Ovary (tissue), 9 donors: Measurements from ENCODE around the gene PARD3. TPM values are rescaled to one million over a fixed set of nuclear protein-coding genes. Genes with fewer than 3 reads are reported as not detected.

ENCODE experiments used
- DNase-seq, 5 donors: peaks; one replicate each; pipeline ENCODE4 v3.0.0-alpha.2; 2019 to 2020
- H3K27ac ChIP-seq, 2 donors: fragments of 200-600 bp; one replicate each; pipeline versions ENCODE4 v1.5.1 to v1.8.0; 2019 to 2022
- H3K27me3 ChIP-seq: fragments of 200-600 bp; one replicate; pipeline ENCODE4 v1.8.0; 2022
- H3K36me3 ChIP-seq: fragments of 200-600 bp; sonication (generic); one replicate; pipeline ENCODE4 v1.5.1; 2019
- H3K4me1 ChIP-seq: one replicate; pipeline ENCODE4 v1.8.1; 2013; ENCODE audit warnings: mild to moderate bottlenecking, moderate library complexity; ENCODE audit not compliant: insufficient read depth
- H3K4me3 ChIP-seq: fragments of 200-600 bp; sonication (generic); one replicate; pipeline ENCODE4 v1.5.1; 2017
- H3K9me3 ChIP-seq, 2 donors: fragments of 200-600 bp in 1 of 2; sonication (generic) in 1 of 2; one replicate each; pipeline versions ENCODE4 v1.5.1 to v1.8.1; 2013 to 2019; ENCODE audit warnings: mild to moderate bottlenecking in 1 of 2, moderate library complexity in 1 of 2
- EP300 ChIP-seq: sonication (generic); formaldehyde crosslinking; IDR thresholded peaks from one replicate; pipeline ENCODE4 v1.6.1; 2017; ENCODE audit warnings: antibody characterized with exemption
- POLR2A ChIP-seq: fragments of 450-650 bp; IDR thresholded peaks from one replicate; pipeline ENCODE4 v1.6.1; 2017; ENCODE audit warnings: antibody characterized with exemption, mild to moderate bottlenecking, moderate library complexity
- WGBS, 3 donors: extraction: QIAGEN DNeasy Blood & Tissue Kit in 1 of 3; methylation state at CpG; one replicate each; pipeline versions ENCODE4 v1.1.5 to v1.1.7; 2013 to 2017; 5-methylcytosine and 5-hydroxymethylcytosine counted together
- intact Hi-C, 4 donors: fragments of 100-400 bp; cut with DNase I; formaldehyde crosslinking; loops; one replicate each; pipeline versions ENCODE4 v1.11.0 to v1.15.1; 2022 to 2023
- polyA plus RNA-seq, 2 donors: library from polyadenylated mRNA; stranded (reverse); fragments of 200-250 nt in 1 of 2; fragments of 350-450 nt in 1 of 2; fragmentation: Illumina TruSeq in 1 of 2; extraction: RNeasy Lipid Tissue Mini Kit (QIAGEN cat#74804) in 1 of 2; gene quantifications; one replicate each; pipeline ENCODE4 v1.2.3, GENCODE V29; 2013 to 2014
- total RNA-seq, 7 donors: library from RNA; depleted of rRNA in 2 of 7; stranded (reverse); fragments of >200 nt in 2 of 7; fragmentation: NEBNext Ultra II Directional in 3 of 7; extraction: Animal tissue kit (Norgen Biotek cat#: 25700) in 3 of 7; gene quantifications; one replicate each; pipeline versions ENCODE4 v1.1.0 to v1.2.4, GENCODE V29; 2016 to 2023
- TF ChIP-seq, protein P1 (sequence below), 3 donors: fragments of 450-650 bp in 2 of 3; fragments of 200-600 bp in 1 of 3; IDR thresholded peaks; one replicate each; pipeline versions ENCODE4 v1.5.1 to v1.8.0; 2016 to 2022; ENCODE audit warnings: antibody characterized with exemption in 3 of 3, mild to moderate bottlenecking in 1 of 3
- donor health status: DM: no; HTN: no; CAD: no; lungs with moderate emphysema.
- donor health status: DM: no; HTN: no; CAD: no.
- donor health status: Bipolar disorder and iron deficiency.
- donor health status: DM: yes; HTN: yes; CAD: no.
- donor health status: DM: no; HTN: no; CAD: no.
- donor health status: DM: yes; HTN: yes; CAD: no.

The PARD3 gene
- total and polyA plus RNA-seq, 9 donors, result 31.8 to 92.3 (median 67.1) TPM

DNA sequence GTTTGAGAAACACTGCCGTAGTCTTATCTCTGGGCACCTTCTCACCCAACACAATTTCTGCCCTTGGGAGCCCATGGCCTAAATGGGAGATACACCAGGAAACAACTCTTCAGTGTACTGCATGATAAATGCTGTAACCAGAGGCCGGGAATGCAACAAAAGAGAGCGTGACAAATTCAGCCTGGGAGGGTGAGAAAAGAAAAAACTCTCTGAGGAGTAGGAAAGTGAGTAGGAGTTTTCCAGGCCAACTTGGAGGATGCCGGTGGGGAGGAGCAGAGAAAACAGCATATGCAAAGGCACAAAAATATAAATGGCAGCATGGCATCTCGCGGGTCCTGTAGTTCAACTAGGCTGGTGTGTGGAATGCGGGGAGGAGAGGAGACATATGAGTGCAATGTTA lies 624.5 kb downstream of the PARD3 start:
- Histone ChIP-seq H3K4me1 (peaks cover 3% of the 10 kb centered on the region), H3K36me3 (no peaks in the 10 kb centered on the region), H3K27me3 (no peaks in the 10 kb centered on the region), H3K9me3 (no peaks in the 10 kb centered on the region), H3K27ac (no peak overlapping the region), H3K4me3 (no peak overlapping the region)
- TF ChIP-seq POLR2A (no peak), EP300 (no peak)
- TF ChIP-seq, protein P1, sequence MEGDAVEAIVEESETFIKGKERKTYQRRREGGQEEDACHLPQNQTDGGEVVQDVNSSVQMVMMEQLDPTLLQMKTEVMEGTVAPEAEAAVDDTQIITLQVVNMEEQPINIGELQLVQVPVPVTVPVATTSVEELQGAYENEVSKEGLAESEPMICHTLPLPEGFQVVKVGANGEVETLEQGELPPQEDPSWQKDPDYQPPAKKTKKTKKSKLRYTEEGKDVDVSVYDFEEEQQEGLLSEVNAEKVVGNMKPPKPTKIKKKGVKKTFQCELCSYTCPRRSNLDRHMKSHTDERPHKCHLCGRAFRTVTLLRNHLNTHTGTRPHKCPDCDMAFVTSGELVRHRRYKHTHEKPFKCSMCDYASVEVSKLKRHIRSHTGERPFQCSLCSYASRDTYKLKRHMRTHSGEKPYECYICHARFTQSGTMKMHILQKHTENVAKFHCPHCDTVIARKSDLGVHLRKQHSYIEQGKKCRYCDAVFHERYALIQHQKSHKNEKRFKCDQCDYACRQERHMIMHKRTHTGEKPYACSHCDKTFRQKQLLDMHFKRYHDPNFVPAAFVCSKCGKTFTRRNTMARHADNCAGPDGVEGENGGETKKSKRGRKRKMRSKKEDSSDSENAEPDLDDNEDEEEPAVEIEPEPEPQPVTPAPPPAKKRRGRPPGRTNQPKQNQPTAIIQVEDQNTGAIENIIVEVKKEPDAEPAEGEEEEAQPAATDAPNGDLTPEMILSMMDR (IDR thresholded peaks at IDR 0.05), result no peak
- WGBS, 3 donors, result 87 to 93% (median 90%) methylated on average over 7 of the region's 7 CpGs
- intact Hi-C loops, result no loop called here
- no peak for DNase-seq

DNA sequence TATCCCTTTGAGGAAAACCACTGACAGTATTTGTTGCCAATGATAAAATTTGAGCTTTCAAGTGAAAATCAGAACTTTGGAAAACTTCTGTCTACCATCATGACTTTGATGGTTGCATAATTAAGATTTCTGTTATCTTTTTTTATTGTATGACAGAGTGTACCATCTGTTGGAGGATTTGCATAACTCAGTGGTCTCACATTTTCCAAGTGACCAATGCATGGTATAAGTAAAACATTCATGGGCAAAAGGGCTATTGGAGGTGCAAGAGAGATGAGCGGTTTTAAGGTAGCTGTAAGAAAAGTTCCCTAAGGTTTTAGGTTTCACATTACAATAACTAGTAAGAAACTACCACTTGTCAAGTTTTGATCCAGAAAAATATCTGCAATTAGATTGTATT lies 625.3 kb downstream of the PARD3 start:
- Histone ChIP-seq H3K36me3 (no peaks in the 10 kb centered on the region), H3K27me3 (no peaks in the 10 kb centered on the region), H3K4me1 (peaks cover 6% of the 10 kb centered on the region), H3K4me3 (no peak overlapping the region), H3K9me3 (no peaks in the 10 kb centered on the region), H3K27ac (no peak overlapping the region)
- intact Hi-C loops, result loop anchor here in 1 of 4 donors (10.0 kb wide), 1 partner anchor 855 kb away; the partner anchor contains the start of gene NRP1
- TF ChIP-seq POLR2A, result no peak
- TF ChIP-seq, protein P1 (IDR thresholded peaks at IDR 0.05), result no peak
- TF ChIP-seq EP300, result no peak
- no peak for DNase-seq
- WGBS, 3 donors, result 97 to 98% (median 98%) methylated on average over 1 of the region's 1 CpG

DNA sequence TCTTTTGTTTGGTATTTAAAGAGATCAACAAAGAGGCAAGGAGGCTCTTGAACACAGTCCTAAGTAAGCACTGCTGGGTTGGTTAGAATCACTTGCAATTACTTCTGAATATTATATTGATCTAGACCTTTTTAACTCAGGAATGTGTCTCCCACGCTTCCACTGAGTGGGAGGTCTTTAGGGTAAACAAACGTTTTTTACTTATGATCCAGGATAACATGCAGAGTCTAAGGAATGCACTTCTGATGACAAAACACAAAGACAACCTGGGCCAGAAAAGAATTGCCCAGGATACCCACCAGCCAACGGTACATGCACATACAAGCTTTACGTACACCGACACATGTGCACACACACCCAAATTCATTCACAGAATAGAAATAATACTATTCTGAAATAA lies 626.9 kb downstream of the PARD3 start:
- Histone ChIP-seq H3K9me3 (no peaks in the 10 kb centered on the region), H3K36me3 (no peaks in the 10 kb centered on the region), H3K4me3 (no peak overlapping the region), H3K27ac (no peak overlapping the region), H3K27me3 (no peaks in the 10 kb centered on the region), H3K4me1 (peaks cover 16% of the 10 kb centered on the region)
- TF ChIP-seq, protein P1 (IDR thresholded peaks at IDR 0.05), result no peak
- TF ChIP-seq POLR2A (no peak), EP300 (no peak)
- intact Hi-C loops, result loop anchor here in 1 of 4 donors (10.0 kb wide), 1 partner anchor 853 kb away; the partner anchor contains the start of gene NRP1
- 75 to 84% (median 75%) methylated on average over 5 of the region's 5 CpGs for WGBS, 3 donors
- no peak for DNase-seq

DNA sequence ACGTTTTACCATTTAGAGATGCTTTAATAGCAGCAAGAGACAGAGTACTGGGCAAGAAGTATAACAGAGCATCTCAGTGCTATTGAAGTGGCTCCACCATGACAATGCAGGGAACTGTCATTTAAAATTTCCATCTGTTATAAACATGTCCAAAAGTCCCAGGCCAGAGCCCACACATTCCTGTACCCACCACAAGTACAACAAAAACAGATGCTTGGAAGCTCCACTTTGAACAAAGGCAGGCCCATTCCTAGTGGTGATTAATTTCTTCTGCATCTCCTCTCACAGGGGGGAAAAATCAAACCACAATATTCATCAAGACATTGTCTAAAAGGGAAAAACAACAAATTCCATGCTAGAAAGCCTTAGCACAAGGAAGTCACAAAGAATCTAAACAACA lies 627.9 kb downstream of the PARD3 start:
- H3K4me3 ChIP-seq, result no peak overlapping the region
- TF ChIP-seq EP300 (no peak), POLR2A (no peak)
- TF ChIP-seq, protein P1 (IDR thresholded peaks at IDR 0.05), result no peak
- H3K9me3 ChIP-seq, result no peaks in the 10 kb centered on the region
- peaks cover 18% of the 10 kb centered on the region for H3K4me1 ChIP-seq
- H3K36me3 ChIP-seq, result no peaks in the 10 kb centered on the region
- H3K27me3 ChIP-seq, result no peaks in the 10 kb centered on the region
- 44 to 63% (median 58%) methylated on average over 1 of the region's 1 CpG for WGBS, 3 donors
- intact Hi-C loops, result loop anchor here in 1 of 4 donors (10.0 kb wide), 1 partner anchor 852 kb away; the partner anchor contains the start of gene NRP1
- H3K27ac ChIP-seq, result no peak overlapping the region
- no peak for DNase-seq
